T-helper 2 cell (primary cell): ENCODE measurements around the gene MAST2.

Source experiments
- DNase-seq, 5 experiments: peaks; one replicate each; pipeline versions ENCODE4 v3.0.0 to v3.0.0-alpha.2; 2012 to 2022
- total RNA-seq, 2 donors: gene quantifications; one replicate each; lab custom pipeline; 2026; lab: John Stamatoyannopoulos, UW

The MAST2 gene
- 11.5 to 11.9 reads per million in 2 donors for total RNA-seq

GRCh38 chr1:45803299-45803780 is at the start of gene MAST2:
TSS of gene MAST2 (plus strand) at chr1:45803612. CDS start at chr1:45803896, 284 bp downstream.
- DNase-seq = peak; percentile 62 to 92 (median 75)

GRCh38 chr1:45755697-45756096 is 47.7 kb upstream of the MAST2 start:
- no peak for DNase-seq

- DNase-seq = no peak
These were observed 41.1 kb upstream of the MAST2 start for GRCh38 chr1:45762291-45762690.

GRCh38 chr1:45765999-45766792 is 37.2 kb upstream of the MAST2 start:
- DNase-seq = no peak

- DNase-seq = no peak
These were observed 36.4 kb upstream of the MAST2 start for GRCh38 chr1:45767035-45767434.

GRCh38 chr1:45769261-45769932 is 34.0 kb upstream of the MAST2 start:
- no peak for DNase-seq

- DNase-seq = peak in 1 of 5 experiments; percentile 30
These were observed 30.4 kb upstream of the MAST2 start for GRCh38 chr1:45772971-45773370.

GRCh38 chr1:45775794-45776193 is 27.6 kb upstream of the MAST2 start:
- no peak for DNase-seq

- DNase-seq = peak in 3 of 5 experiments; percentile 26 to 80 (median 58)
These were observed 17.8 kb upstream of the MAST2 start for GRCh38 chr1:45785583-45785982.

GRCh38 chr1:45787905-45788304 is 15.5 kb upstream of the MAST2 start:
- DNase-seq = no peak

- DNase-seq = no peak
These were observed 13.8 kb upstream of the MAST2 start for GRCh38 chr1:45789601-45790000.

- no peak for DNase-seq
These were observed 10.7 kb upstream of the MAST2 start for GRCh38 chr1:45792744-45793143.

- no peak for DNase-seq
These were observed 9.3 kb upstream of the MAST2 start for GRCh38 chr1:45793942-45794604.

- DNase-seq = no peak
These were observed 7.0 kb upstream of the MAST2 start for GRCh38 chr1:45796381-45796780.

- DNase-seq = no peak
These were observed 6.5 kb upstream of the MAST2 start for GRCh38 chr1:45796946-45797345.

- DNase-seq = no peak
These were observed 2.5 kb upstream of the MAST2 start for GRCh38 chr1:45800899-45801298.

GRCh38 chr1:45802343-45803298 is 791 bp upstream of the MAST2 start:
- peak in 1 of 5 experiments; percentile 6 for DNase-seq

- peak in 1 of 5 experiments; percentile 17 for DNase-seq
These were observed 613 bp downstream of the MAST2 start for GRCh38 chr1:45803781-45804668.

- no peak for DNase-seq
These were observed 1.2 kb downstream of the MAST2 start for GRCh38 chr1:45804669-45804969.

GRCh38 chr1:45806129-45806528 is 2.7 kb downstream of the MAST2 start:
- no peak for DNase-seq

GRCh38 chr1:45809761-45810160 is 6.3 kb downstream of the MAST2 start:
- no peak for DNase-seq
